T-helper 17 cell (primary cell): ENCODE data around the gene LY6G6F. TPM values are rescaled to one million over a fixed set of nuclear protein-coding genes. Genes with fewer than 3 reads are reported as not detected.

ENCODE experiments used
- total RNA-seq, 4 donors: library from RNA in 2 of 4; stranded (reverse) in 2 of 4; gene quantifications; one replicate each; pipeline ENCODE4 v1.2.3 and lab custom pipeline; 2022 to 2026

LY6G6F gene
- total RNA-seq, 2 donors from 2014 or later, result 1.6 to 29.1 TPM

Other genes starting within 250 kb of the LY6G6F start
- gene MICB, start 208.7 kb upstream of the LY6G6F start, total RNA-seq, result 10 to 100 TPM; 16.5 to 17.6 TPM
- gene MCCD1, start 177.9 kb upstream of the LY6G6F start, total RNA-seq, result not detected
- gene DDX39B, start 164.9 kb upstream of the LY6G6F start, total RNA-seq, result 100 to 1,000 TPM; 496 to 507 TPM
- 1 to 10 TPM; 1.4 to 2.0 TPM for gene ATP6V1G2, start 160.3 kb upstream of the LY6G6F start, total RNA-seq
- gene NFKBIL1, start 159.3 kb upstream of the LY6G6F start, total RNA-seq, result 1 to 10 TPM; 5.5 to 6.4 TPM
- gene LTA, start 134.6 kb upstream of the LY6G6F start, total RNA-seq, result 10 to 100 TPM; 19.9 to 26.0 TPM
- gene TNF, start 131.3 kb upstream of the LY6G6F start, total RNA-seq, result 10 to 100 TPM; 28.9 to 33.6 TPM
- gene LTB, start 124.4 kb upstream of the LY6G6F start, total RNA-seq, result 100 to 1,000 TPM; 791 to 891 TPM
- 10 to 100 TPM; 30.6 to 42.6 TPM for gene LST1, start 120.6 kb upstream of the LY6G6F start, total RNA-seq
- 1 to 10 TPM; 5.7 to 8.2 TPM for gene NCR3, start 113.9 kb upstream of the LY6G6F start, total RNA-seq
- 10 to 100 TPM in 1 of 2 donors, 1 to 10 TPM in 1; 8.1 to 13.2 TPM for gene AIF1, start 91.6 kb upstream of the LY6G6F start, total RNA-seq
- 100 to 1,000 TPM; 210 to 213 TPM for gene PRRC2A, start 86.2 kb upstream of the LY6G6F start, total RNA-seq
- 100 to 1,000 TPM; 229 to 233 TPM for gene BAG6, start 54.2 kb upstream of the LY6G6F start, total RNA-seq
- gene APOM, start 51.0 kb upstream of the LY6G6F start, total RNA-seq, result 1 to 10 TPM; 2.9 to 4.0 TPM
- gene C6orf47, start 46.1 kb upstream of the LY6G6F start, total RNA-seq, result 10 to 100 TPM; 13.3 to 16.9 TPM
- gene GPANK1, start 41.9 kb upstream of the LY6G6F start, total RNA-seq, result 10 to 100 TPM in 1 of 2 donors, 1 to 10 TPM in 1; 9.2 to 11.9 TPM
- gene CSNK2B, start 40.8 kb upstream of the LY6G6F start, total RNA-seq, result 100 to 1,000 TPM; 104 to 107 TPM
- gene LY6G5B, start 36.9 kb upstream of the LY6G6F start, total RNA-seq, result 10 to 100 TPM; 27.6 to 32.7 TPM
- gene LY6G5C, start 25.8 kb upstream of the LY6G6F start, total RNA-seq, result 1 to 10 TPM; 3.8 to 4.6 TPM
- 10 to 100 TPM; 57.8 to 75.1 TPM for gene ABHD16A, start 3.5 kb upstream of the LY6G6F start, total RNA-seq
- gene LY6G6D, start 8.5 kb downstream of the LY6G6F start, total RNA-seq, result not detected
- gene LY6G6C, start 14.9 kb downstream of the LY6G6F start, total RNA-seq, result not detected
- 100 to 1,000 TPM in 1 of 2 donors, 1 to 10 TPM in 1; 3.4 to 129 TPM for gene MPIG6B, start 16.5 kb downstream of the LY6G6F start, total RNA-seq
- 1 to 10 TPM; 4.7 to 7.3 TPM for gene DDAH2, start 22.4 kb downstream of the LY6G6F start, total RNA-seq
- 100 to 1,000 TPM; 145 to 152 TPM for gene CLIC1, start 29.7 kb downstream of the LY6G6F start, total RNA-seq
- gene MSH5, start 33.1 kb downstream of the LY6G6F start, total RNA-seq, result 10 to 100 TPM; 12.9 to 18.3 TPM
- 1 to 10 TPM; 3.6 to 4.2 TPM for gene SAPCD1, start 55.8 kb downstream of the LY6G6F start, total RNA-seq
- 1 to 10 TPM; 2.8 to 2.9 TPM for gene VWA7, start 70.5 kb downstream of the LY6G6F start, total RNA-seq
- 10 to 100 TPM; 58.0 to 73.7 TPM for gene VARS1, start 88.9 kb downstream of the LY6G6F start, total RNA-seq
- 10 to 100 TPM; 20.9 to 22.5 TPM for gene LSM2, start 100.1 kb downstream of the LY6G6F start, total RNA-seq
- 1 to 10 TPM; 3.4 to 3.5 TPM for gene HSPA1L, start 108.4 kb downstream of the LY6G6F start, total RNA-seq
- gene HSPA1A, start 108.7 kb downstream of the LY6G6F start, total RNA-seq, result 10 to 100 TPM; 15.1 to 20.2 TPM
- gene HSPA1B, start 120.9 kb downstream of the LY6G6F start, total RNA-seq, result 10 to 100 TPM; 18.0 to 20.5 TPM
- gene NEU1, start 156.0 kb downstream of the LY6G6F start, total RNA-seq, result 10 to 100 TPM; 27.1 to 29.6 TPM
- gene SLC44A4, start 172.1 kb downstream of the LY6G6F start, total RNA-seq, result under 1 TPM; 0.10 to 0.13 TPM
- 10 to 100 TPM; 40.4 to 46.2 TPM for gene EHMT2, start 190.8 kb downstream of the LY6G6F start, total RNA-seq
- under 1 TPM; 0.50 to 0.96 TPM for gene ZBTB12, start 195.2 kb downstream of the LY6G6F start, total RNA-seq
- gene C2, start 220.9 kb downstream of the LY6G6F start, total RNA-seq, result 1 to 10 TPM in 1 of 2 donors, not detected in 1; 2.1 TPM
- gene CFB, start 239.2 kb downstream of the LY6G6F start, total RNA-seq, result under 1 TPM in 1 of 2 donors, not detected in 1; 0.65 TPM